Bronchial smooth muscle cell (primary cell): ENCODE results near the gene EIF1. TPM values are rescaled to one million over a fixed set of nuclear protein-coding genes. Genes with fewer than 3 reads are reported as not detected.

Experiments used
- total RNA-seq: library from RNA; depleted of rRNA; stranded (reverse); fragments of >200 nt; gene quantifications from 2 replicates; pipeline ENCODE4 v1.2.1, GENCODE V29; 2014

Gene EIF1
- total RNA-seq, result 76.3 and 112 TPM in 2 replicates

GRCh38 chr17:41688641-41689496, at the start of gene EIF1:
Gene EIF1 (plus strand): TSS chr17:41688885. CDS start chr17:41689039, 154 bp downstream.

DNA sequence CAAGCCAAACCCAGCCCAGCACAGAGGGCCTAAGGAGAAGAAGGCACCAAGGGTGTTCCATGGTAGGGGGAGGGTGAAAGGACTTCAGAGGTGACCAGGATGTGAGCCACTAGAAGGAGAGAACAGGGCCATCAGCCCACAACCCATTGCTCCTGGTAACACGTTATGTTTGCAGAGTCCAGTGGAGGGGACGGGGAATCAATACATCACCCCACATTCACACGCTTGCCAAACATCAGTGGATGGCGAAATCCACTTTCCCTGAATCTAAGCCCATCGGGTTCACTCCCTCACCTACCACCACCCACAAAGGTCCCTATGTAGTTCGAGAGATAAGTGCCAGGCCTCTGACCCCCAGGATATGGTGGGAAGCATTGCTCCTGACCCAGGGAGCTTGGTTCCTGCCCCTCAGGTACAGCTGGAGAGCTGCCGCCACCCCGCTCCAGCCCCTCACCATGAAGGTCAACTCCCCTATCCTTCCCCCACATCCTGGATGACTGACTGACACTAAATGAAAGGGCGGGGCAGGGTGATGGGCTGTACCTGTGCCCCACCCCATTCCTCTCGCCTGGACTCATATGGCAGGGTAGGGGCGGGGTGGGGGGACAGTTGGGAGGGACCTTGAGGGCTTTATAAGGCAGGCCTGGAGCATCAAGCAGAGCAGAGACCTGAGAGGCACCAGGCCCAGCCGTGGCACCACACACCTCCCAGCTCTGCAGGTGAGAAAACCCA, 23.1 kb downstream of the EIF1 start, which contains the start of gene GAST:
TSS of gene GAST (plus strand) at position 663 of the 732 bp plus-strand sequence. CDS start 3,106 bp downstream, outside the sequence.

GRCh38 chr17:41734139-41734948, 45.7 kb downstream of the EIF1 start, which contains the start of gene HAP1:
Gene HAP1 (minus strand): TSS chr17:41734643. CDS start chr17:41734634, 9 bp downstream.

Other genes starting within 250 kb of the EIF1 start
- gene KRT38, start 247.9 kb upstream of the EIF1 start, total RNA-seq, result not detected in 2 replicates
- gene KRT32, start 221.5 kb upstream of the EIF1 start, total RNA-seq, result 0.16 TPM in 1 of 2 replicates, not detected in the other
- not detected in 2 replicates for gene KRT35, start 207.7 kb upstream of the EIF1 start, total RNA-seq
- not detected in 2 replicates for gene KRT36, start 199.0 kb upstream of the EIF1 start, total RNA-seq
- 0.17 TPM in 1 of 2 replicates, not detected in the other for gene KRT13, start 183.3 kb upstream of the EIF1 start, total RNA-seq
- 0.63 and 1.2 TPM in 2 replicates for gene KRT15, start 170.0 kb upstream of the EIF1 start, total RNA-seq
- gene KRT19, start 160.6 kb upstream of the EIF1 start, total RNA-seq, result 70.2 and 109 TPM in 2 replicates
- gene KRT9, start 116.8 kb upstream of the EIF1 start, total RNA-seq, result not detected in 2 replicates
- 0.16 and 1.0 TPM in 2 replicates for gene KRT14, start 102.0 kb upstream of the EIF1 start, total RNA-seq
- gene KRT16, start 76.1 kb upstream of the EIF1 start, total RNA-seq, result 1.9 and 13.0 TPM in 2 replicates
- gene KRT17, start 64.3 kb upstream of the EIF1 start, total RNA-seq, result 4.9 and 35.8 TPM in 2 replicates
- gene GAST, start 23.4 kb downstream of the EIF1 start, total RNA-seq, result not detected in 2 replicates
- under 0.01 and 0.26 TPM in 2 replicates for gene HAP1, start 45.8 kb downstream of the EIF1 start, total RNA-seq
- 3.0 and 9.5 TPM in 2 replicates for gene JUP, start 97.8 kb downstream of the EIF1 start, total RNA-seq
- gene P3H4, start 123.1 kb downstream of the EIF1 start, total RNA-seq, result 44.1 and 49.2 TPM in 2 replicates
- 276 and 499 TPM in 2 replicates for gene FKBP10, start 124.1 kb downstream of the EIF1 start, total RNA-seq
- gene NT5C3B, start 147.3 kb downstream of the EIF1 start, total RNA-seq, result 73.0 and 90.5 TPM in 2 replicates
- gene KLHL10, start 148.9 kb downstream of the EIF1 start, total RNA-seq, result 0.16 and 0.17 TPM in 2 replicates
- gene KLHL11, start 176.5 kb downstream of the EIF1 start, total RNA-seq, result 19.5 TPM in 2 replicates
- gene ACLY, start 230.1 kb downstream of the EIF1 start, total RNA-seq, result 107 and 119 TPM in 2 replicates
- 0.26 and 1.1 TPM in 2 replicates for gene ODAD4, start 241.7 kb downstream of the EIF1 start, total RNA-seq